ENCODE data around the gene TMEM141.

DNA sequence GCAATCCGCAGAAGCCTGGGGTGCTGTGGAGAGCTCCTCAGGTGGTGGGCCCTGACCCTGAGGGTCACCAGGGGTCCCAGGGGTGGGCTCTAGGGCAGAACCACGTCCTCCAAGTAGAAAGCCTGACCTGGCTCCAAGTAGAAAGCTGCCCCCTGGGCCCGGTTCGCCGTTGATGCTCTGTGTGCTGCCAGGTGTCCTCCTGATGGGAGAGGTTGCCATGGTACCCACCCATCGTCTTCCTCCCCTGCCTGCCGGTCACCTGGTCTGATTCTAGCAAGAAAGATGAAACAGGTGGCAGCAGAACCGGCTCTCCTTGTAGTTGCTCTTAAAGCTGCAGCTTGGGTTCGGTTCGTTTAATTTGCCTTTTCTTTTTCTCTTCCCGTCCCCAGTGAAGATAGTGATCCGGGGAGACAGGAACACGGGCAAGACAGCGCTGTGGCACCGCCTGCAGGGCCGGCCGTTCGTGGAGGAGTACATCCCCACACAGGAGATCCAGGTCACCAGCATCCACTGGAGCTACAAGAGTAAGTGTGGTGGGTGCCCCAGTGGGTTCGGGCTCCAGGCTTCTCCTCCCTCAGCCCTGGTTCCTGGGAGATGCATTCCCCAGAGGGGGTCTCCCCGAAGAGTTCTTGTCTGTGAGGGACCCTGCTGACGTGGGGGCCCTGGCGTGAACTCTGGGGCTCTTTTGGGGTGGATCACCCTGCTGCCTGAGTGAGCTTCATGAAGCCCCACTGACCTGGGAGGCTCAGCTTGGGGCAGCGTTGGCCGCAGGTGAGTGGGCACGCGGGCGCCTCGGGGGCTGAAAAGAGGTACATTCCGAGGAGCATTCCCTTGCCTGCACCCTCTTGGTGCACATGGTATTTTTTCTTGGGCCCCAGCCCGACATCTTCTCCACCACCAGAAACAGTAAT lies 32.2 kb downstream of the TMEM141 start:
- TF ChIP-seq CTCF (optimal IDR thresholded peaks at IDR 0.05 in 1 of 3, IDR thresholded peaks at IDR 0.05 in 1 of 3, conservative IDR thresholded peaks at IDR 0.05 in 1 of 3; ENCODE audit: extremely low read depth in 1 of 3, insufficient read depth in 2 of 3, low read length in 3 of 3) (no peak), EZH2 (IDR thresholded peaks at IDR 0.05; ENCODE audit: low read length) (no peak)
